Central memory CD4-positive, alpha-beta T cell (primary cell): Measurements from ENCODE around the gene MYBL2.
"Not testable (repeated sequence)": the region's sequence is repeated elsewhere in the genome, so short reads cannot be mapped to it uniquely, and the experiment has no call there.

Experiments used
- DNase-seq: peaks from one replicate; pipeline ENCODE4 v3.0.0; 2022
- total RNA-seq, 3 experiments: gene quantifications; one replicate each; lab custom pipeline; 2026; lab: John Stamatoyannopoulos, UW

The MYBL2 gene
- 0 to 2.9 (median 1.7) reads per million in 3 experiments for total RNA-seq

- peak; percentile 61 for DNase-seq
These were observed at the start of gene MYBL2 for GRCh38 chr20:43666376-43667328. Gene MYBL2 (plus strand): TSS chr20:43667114. CDS start chr20:43667284, 170 bp downstream.

- DNase-seq = no peak
These were observed 35.3 kb upstream of the MYBL2 start for GRCh38 chr20:43631598-43631997.

DNA sequence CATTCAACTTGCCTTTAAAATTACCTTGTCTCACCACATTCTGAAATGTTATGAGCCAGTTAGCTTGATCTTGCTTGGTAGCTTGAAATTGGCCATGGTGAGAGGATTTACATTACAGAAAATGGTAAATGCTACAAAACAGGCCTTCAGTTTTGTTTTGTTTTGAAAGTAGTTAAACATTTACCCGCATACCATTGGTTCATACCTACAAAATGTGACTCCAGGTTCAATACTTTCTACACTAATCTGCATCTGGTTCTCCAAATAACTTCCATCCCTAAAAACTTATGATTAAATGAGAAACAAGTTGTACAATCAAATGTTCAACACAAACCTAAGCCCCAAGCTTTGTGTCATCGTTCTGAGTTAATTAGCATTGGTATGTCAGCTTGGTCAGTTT is 30.5 kb upstream of the MYBL2 start:
- no peak for DNase-seq

DNA sequence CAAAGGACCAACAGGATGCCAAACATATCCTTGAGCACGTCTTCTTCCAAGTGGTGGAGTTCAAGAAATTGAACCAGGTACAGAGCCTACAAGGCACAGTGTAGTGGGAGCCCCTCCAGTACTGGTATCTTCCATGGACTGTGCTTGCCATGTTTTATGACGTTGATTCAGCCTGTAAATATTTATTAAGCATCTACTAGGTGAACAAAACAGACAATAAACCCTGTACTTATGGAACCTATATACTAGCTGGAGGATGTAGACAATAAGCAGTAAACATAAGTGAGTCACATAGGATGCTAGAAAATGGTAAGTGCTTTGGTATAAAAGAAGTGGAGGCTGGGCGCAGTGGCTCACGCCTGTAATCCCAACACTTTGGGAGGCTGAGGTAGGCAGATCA is 24.4 kb upstream of the MYBL2 start:
- DNase-seq = no peak

DNA sequence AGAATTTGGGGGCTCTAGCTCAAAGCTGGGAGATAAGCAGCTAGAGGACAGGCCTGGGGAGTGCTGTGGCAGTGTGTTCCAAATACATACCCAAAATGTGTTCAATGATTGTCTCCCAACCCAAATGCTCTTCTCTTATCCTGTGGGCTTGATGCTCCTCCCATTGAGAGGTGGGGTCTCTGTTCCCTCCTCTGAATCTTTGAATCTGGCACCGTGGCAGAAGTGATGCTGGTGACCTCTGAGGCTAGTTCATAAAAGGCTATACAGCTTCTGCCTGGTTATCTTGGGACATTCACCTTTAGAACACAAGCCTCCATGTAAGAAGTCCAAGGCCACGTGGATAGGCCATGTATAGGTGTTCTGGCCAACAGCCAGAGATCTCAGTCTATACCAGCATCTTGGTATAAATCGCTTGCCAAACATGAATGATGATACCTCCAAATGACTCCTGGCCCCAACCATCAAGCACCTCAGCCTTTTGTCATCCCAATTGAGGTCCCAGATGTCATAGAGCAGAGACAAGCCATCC is 15.9 kb upstream of the MYBL2 start:
- no peak for DNase-seq

DNA sequence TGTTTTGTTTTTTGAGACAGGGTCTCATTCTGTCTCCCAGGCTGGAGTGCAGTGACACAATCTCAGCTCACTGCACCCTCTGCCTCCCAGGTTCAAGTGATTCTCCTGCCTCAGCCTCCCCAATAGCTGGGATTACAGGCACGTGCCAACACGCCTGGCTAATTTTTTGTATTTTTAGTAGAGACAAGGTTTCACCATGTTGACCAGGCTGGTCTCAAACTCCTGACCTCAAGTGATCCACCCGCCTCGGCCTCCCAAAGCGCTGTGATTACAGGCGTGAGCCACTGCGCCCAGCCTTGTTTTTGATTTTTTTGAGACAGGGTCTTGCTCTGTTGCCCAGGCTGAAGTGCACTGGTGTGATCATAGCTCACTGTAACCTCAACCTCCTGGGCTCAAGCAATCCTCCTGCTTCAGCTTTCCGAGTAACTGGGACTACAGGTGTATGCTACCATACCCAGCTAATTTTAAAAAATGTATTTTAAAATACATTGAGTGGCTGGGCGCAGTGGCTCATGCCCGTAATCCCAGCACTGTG is 15.2 kb upstream of the MYBL2 start:
- not testable (repeated sequence) for DNase-seq

- DNase-seq = no peak
These were observed 12.9 kb upstream of the MYBL2 start for GRCh38 chr20:43653966-43654365.

DNA sequence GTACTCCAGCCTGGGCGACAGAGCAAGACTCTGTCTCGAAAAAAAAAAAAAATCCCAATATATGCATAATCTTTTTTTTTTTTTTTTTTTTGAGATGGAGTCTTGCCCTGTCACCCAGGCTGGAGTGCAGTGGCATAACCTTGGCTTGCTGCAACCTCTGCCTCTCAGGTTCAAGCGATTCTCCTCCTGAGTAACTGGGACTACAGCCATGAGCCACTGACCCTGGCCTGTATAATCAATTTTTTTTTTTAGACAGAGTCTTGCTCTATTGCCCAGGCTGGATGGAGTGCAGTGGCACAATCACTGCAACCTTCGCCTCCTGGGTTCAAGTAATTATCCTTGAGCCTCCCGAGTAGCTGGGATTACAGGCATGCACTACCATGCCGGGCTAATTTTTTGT is 11.7 kb upstream of the MYBL2 start:
- not testable (repeated sequence) for DNase-seq

DNA sequence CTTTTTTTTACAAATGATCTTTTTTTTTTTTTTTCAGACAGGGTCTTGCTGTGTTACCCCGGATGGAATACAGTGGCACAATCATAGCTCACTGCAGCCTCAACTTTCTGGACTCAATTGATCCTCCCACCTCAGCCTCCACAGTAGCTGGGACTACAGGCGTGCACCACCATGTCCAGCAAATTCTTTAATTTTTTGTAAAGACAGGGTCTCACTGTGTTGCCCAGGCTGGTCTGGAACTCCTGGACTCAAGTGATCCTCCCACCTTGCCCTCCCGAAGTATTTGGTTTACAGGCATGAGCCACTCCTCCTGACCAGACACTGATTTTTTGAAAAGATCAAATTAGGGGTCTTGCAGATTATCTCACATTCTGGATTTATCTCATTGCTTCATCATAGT is 11.0 kb upstream of the MYBL2 start:
- no peak for DNase-seq

- DNase-seq = peak; percentile 8
These were observed 8.7 kb upstream of the MYBL2 start for GRCh38 chr20:43658069-43658722.

- no peak for DNase-seq
These were observed 8.0 kb upstream of the MYBL2 start for GRCh38 chr20:43658723-43659419.

GRCh38 chr20:43662943-43663655 is 3.8 kb upstream of the MYBL2 start:
- DNase-seq = no peak

GRCh38 chr20:43665466-43666176 is 1.3 kb upstream of the MYBL2 start:
- no peak for DNase-seq

DNA sequence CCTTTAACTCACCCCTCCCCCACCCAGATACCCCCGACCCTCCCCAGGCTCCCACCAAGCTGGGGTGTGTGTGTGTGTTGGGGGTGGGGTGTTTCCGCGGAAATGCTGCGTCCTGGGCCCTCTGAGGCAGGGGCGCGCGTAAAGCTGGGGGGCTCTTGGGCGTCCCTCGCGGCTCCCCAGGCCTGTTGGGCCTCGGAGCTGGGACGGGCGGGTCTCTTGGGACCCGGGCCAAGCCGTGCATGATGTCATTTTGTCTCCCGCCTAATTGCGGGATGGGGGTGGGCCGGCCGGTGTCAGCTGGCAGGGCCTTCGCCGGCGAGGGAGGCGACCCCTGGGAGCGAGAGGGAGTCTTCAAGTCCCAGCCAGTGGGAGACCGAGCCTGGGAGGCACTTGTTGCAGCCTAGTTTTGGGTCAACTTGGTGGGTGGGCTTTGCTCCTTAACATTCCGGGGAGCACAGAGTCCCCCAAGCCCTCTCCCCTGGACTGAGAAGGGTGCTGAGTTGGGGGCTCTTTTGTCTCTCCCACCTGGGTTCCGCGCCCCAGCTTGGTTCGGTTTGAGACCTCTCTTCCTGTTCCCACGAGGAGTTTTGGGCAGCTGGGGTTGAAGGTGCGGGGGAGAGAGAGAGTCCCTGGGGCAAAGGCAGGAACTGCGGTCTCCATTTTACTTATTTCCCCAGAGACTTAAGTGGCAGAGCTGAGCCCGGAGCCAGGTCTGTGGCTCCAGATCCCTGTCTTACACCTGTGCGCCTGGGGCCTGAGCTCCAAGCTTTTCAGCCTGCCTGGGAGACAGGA is 623 bp downstream of the MYBL2 start:
- DNase-seq = no peak

- DNase-seq = no peak
These were observed 2.4 kb downstream of the MYBL2 start for GRCh38 chr20:43669332-43669731.

- DNase-seq = no peak
These were observed 3.5 kb downstream of the MYBL2 start for GRCh38 chr20:43670423-43670822.

- DNase-seq = no peak
These were observed 9.5 kb downstream of the MYBL2 start for GRCh38 chr20:43676368-43676767.

DNA sequence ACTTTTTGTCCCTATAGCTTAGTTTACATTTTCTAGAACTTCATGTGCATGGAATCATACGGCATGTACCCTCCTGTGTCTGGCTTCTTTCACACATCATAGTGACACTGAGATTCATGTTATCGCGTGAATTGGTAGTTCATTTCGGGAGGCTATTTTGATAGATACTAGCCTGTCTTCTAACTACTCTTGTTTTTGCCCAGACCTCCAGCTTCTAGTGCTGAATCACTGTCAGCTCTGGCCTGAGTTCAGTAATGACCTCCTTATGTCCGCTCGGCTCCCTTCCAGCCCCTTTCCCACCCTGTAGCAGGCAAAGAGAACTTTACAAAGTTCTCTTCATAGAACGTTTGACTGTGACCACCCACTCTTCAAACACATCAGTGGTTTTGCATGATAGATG is 14.1 kb downstream of the MYBL2 start:
- no peak for DNase-seq

DNA sequence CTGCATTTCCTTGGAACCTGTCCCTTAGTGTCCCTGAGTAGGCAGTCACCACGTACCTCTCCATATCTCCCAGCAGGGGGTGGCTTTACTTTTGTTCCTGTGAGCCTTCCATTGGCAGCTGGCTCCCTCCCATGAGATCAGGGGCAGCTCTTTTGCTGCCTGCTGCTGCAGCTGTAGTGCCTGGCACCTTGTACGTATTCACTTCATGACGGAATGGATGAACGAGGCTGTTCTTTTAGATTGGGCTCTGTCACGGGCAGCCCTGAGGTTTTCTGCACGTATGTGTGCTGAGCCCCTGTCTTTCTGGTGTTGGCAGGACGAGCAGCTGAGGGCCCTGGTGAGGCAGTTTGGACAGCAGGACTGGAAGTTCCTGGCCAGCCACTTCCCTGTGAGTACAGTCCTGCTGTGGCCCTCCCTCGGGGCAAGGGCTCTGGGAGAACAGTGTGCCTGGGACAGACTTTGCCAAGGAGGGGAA is 14.6 kb downstream of the MYBL2 start:
- DNase-seq = no peak

DNA sequence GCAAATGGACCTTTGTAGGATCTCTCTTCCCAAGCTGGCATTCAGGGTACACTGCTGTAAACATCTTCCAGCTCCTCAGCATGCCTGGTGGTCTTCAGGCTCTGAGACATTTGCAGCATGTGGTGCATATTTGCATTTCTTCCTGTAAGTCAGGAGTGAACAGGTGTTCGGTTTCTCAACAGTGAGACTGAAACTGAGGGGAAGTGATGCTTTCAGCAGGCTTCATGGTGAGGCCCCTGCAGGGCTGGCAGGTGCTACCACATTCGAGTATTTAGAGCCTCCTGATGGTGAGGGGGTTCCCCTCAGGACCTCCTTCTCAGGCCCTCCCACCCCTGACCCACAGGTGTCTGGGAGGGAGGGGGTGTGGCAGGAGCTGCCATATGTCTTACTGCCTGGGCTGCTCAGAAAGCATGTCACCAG is 15.1 kb downstream of the MYBL2 start:
- no peak for DNase-seq
